HG02678 (cell line): ENCODE results near the gene ZBTB20.
A peak's percentile ranks its signal among the peaks of the same experiment; 100 is the strongest.

Source experiments
- ATAC-seq: cut with Tn5 transposase; IDR thresholded peaks from one replicate; pipeline ENCODE4 v1.9.1; 2021; ENCODE audit warnings: mild to moderate bottlenecking, moderate library complexity; ENCODE audit not compliant: unreplicated experiment

The ZBTB20 gene

GRCh38 chr3:114727373-114727772 is 419.7 kb downstream of the ZBTB20 start:
- ATAC-seq: no peak

DNA sequence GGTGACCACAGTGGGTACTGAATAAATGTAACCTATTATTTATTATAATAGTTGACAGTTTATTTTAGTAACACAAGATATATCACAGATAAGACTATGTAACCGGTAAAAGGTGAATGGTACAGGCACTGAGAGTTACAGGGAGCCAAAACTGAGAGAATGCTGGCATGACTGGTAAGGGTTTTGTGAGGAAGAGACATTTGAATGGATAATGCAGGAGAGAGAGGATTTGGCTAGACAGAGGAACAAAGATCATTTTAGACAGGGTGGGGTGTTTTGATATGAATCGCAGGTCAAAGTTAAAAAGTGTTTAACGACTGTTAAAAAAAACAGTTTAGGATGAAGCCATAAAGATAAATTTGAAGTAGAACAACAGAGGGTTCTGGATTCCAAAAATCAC is 421.1 kb downstream of the ZBTB20 start:
- ATAC-seq: no peak

GRCh38 chr3:114722530-114722929 is 424.6 kb downstream of the ZBTB20 start:
- ATAC-seq: no peak

GRCh38 chr3:114721864-114722263 is 425.2 kb downstream of the ZBTB20 start:
- no peak for ATAC-seq

DNA sequence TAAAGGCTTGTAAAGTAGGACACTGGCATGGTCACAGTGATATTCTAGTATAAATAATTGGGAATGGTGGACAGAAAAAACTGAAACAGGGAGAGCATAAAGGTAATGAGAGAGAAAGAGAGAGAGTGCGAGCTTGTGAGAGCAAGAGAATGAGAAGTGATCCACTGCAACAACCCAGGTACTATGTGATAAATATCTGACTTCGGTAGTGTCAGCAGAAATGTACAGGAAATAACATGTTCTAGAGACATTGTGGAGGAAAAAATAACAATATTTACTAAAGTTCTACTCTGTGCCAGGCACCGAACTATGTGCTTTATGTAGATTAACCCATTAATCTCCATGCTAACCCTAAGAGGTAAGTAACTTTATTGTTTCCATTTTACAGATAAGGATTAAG is 425.9 kb downstream of the ZBTB20 start:
- ATAC-seq: no peak

- ATAC-seq: no peak
These were observed 428.2 kb downstream of the ZBTB20 start for GRCh38 chr3:114718898-114719210.

DNA sequence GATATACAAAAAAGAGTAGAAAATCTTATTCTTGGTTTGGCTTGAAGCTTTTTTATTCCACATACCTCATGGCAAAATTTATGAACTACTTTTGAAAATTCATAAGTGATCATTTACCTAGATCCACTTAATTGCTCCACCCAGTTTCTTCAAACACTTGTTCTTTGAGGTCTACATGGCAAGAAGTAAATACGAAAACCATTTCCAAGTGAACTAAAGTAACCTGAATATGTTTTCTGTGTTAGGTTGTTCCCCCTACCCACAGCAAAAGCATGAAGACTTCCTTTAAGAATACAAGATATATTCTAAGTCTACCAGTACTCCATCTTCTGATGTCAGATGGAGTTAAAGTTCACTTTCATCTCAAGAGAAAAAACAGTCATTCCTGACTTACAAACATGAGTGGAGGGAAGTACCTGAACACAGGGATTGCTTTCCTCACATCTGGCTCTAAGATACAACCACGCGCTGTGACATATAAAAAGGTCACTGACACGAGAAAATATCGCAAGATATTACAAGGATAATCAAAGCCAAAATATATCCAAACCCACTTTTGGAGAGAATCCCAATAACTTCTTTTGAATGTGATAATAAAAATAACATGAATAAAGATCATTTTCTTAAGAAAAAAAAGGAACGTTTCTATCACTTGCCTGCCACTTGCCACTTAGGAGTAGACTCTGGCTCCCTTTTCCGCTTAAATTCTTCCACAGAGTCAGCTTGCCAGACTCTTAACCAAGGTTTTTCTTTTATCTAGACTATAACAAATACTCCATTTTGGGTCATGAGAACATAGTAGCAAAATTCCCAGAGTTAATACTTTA is 428.8 kb downstream of the ZBTB20 start:
- ATAC-seq: no peak

DNA sequence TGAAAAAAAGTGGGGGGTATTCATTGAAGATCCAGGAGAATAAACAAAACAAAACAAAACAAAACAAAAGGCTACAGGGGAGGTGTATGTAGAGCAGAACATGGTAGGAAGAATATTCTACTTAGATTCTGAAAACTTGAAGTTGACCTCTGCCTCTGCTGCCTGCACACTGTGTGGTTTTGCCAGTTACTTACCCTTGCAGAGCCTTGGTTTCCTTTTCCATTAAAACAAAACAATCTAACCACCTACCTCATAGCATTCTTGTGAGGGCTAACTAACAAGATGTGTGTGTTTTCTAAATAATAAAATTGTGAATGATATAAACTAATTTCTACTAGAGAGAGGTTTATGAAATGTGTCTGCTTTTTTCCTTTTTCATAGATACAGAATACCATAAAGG is 430.2 kb downstream of the ZBTB20 start:
- ATAC-seq: no peak

DNA sequence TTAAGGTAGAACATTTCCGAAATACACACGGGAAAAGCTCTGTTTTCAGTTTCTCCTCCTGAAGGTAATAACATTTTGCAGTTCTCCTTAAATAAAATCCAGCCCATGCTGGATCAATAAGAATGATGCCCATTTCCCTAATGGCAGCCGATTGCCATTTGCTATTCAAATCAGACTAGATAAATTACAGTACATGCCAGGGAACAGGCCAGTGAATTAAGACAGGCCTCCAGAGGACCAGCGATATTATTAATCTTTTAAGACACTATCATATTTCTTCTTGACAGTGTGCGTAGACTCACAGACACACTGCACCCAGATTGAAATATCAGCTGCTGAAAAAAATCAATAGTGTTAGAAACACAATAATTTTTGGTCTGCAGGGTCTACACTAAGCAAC is 431.0 kb downstream of the ZBTB20 start:
- no peak for ATAC-seq

- no peak for ATAC-seq
These were observed 432.1 kb downstream of the ZBTB20 start for GRCh38 chr3:114714957-114715460.

DNA sequence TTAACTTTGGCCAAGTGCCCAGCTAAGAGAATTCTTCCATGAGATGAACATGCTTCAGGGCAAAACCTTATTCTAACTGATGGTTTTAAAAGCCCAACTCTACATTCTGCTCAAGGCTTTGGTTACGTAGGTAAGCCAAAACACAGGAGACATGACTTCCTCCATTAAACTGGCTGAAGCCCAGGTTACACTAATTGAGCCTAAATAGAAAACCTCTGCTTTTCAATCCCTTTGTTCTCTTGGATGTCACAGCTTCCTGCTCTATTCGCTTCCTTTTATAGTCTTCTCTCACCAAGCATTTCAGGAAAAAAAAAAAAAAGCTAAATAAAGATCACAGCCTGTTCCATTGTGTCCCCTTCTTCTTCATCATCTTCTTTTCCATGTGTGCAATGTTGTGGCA is 432.9 kb downstream of the ZBTB20 start:
- ATAC-seq: no peak

- no peak for ATAC-seq
These were observed 434.2 kb downstream of the ZBTB20 start for GRCh38 chr3:114712728-114713492.

- no peak for ATAC-seq
These were observed 435.7 kb downstream of the ZBTB20 start for GRCh38 chr3:114711321-114711886.

DNA sequence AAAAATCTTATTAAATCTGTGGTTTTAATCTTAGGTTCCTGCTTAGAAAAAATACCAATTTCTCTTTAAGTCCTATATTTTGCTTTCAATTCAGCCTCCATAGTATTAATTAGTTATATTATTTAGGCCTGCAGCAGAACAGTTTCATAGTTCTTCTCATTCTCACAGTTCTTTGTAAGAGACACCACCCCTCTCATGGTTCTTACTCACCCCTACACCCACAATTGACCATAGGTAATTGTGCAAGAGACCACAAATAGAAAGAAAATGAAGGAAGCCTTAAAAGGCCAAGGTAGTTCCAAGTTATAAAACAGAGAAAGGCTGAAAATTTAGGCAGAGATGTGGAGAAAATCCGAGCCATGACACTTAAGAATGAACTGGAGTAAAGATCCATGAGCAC is 438.0 kb downstream of the ZBTB20 start:
- ATAC-seq: no peak

GRCh38 chr3:114707252-114707860 is 439.7 kb downstream of the ZBTB20 start:
- no peak for ATAC-seq

GRCh38 chr3:114706591-114707232 is 440.4 kb downstream of the ZBTB20 start:
- ATAC-seq: peak; percentile 58

- ATAC-seq: no peak
These were observed 446.4 kb downstream of the ZBTB20 start for GRCh38 chr3:114700637-114701234.

- ATAC-seq: no peak
These were observed 448.7 kb downstream of the ZBTB20 start for GRCh38 chr3:114698146-114699105.

- no peak for ATAC-seq
These were observed 449.7 kb downstream of the ZBTB20 start for GRCh38 chr3:114697401-114697800.
